WTC11 (cell line): ENCODE data around the gene S1PR1. TPM values are rescaled to one million over a fixed set of nuclear protein-coding genes. Genes with fewer than 3 reads are reported as not detected.

Experiments
- ATAC-seq: fragments of 200-7000 bp; cut with Tn5 transposase; 2 replicates; pipeline ENCODE4 v1.10.0; 2021; ENCODE audit warnings: mild to moderate bottlenecking, moderate library complexity
- CTCF ChIA-PET: fragments of 300-600 bp; sonication (Branson Sonifier 250); formaldehyde crosslinking; loops from one replicate; lab custom pipeline; 2021; ENCODE audit warnings: antibody characterized with exemption; lab: Charles Lee
- POLR2A ChIA-PET: fragments of 350-600 bp; sonication (Branson Sonifier 250); formaldehyde crosslinking; loops from one replicate; lab custom pipeline; 2021; ENCODE audit warnings: antibody characterized with exemption; lab: Charles Lee
- DNase-seq: peaks from one replicate; pipeline ENCODE4 v3.0.0; 2021; ENCODE audit warnings: low spot score
- H3K27ac Mint-ChIP-seq: 2 replicates; pipeline ENCODE4 v1.8.0; 2021; ENCODE audit warnings: mixed read lengths
- H3K27me3 Mint-ChIP-seq: 2 replicates; pipeline ENCODE4 v1.8.0; 2021; ENCODE audit warnings: low read depth, mild to moderate bottlenecking, moderate library complexity, mixed read lengths
- H3K36me3 Mint-ChIP-seq: 2 replicates; pipeline ENCODE4 v1.8.0; 2021; ENCODE audit warnings: mixed read lengths
- H3K4me1 Mint-ChIP-seq: 2 replicates; pipeline ENCODE4 v1.8.0; 2022; ENCODE audit warnings: mixed read lengths
- H3K4me3 Mint-ChIP-seq: 2 replicates; pipeline ENCODE4 v1.8.0; 2021; ENCODE audit warnings: mild to moderate bottlenecking, moderate library complexity, mixed read lengths
- H3K9me3 Mint-ChIP-seq: 2 replicates; pipeline ENCODE4 v1.8.0; 2021; ENCODE audit warnings: mixed read lengths
- ATF2 ChIP-seq: sonication (generic); formaldehyde crosslinking; IDR thresholded peaks from 2 replicates; pipeline ENCODE4 v1.8.1; 2022; ENCODE audit warnings: low read depth, missing genetic modification reagents, borderline replicate concordance
- CREM ChIP-seq: sonication (generic); formaldehyde crosslinking; IDR thresholded peaks from 2 replicates; pipeline ENCODE4 v1.8.1; 2022; ENCODE audit warnings: mild to moderate bottlenecking, missing genetic modification reagents, moderate library complexity
- E2F4 ChIP-seq: sonication (generic); formaldehyde crosslinking; IDR thresholded peaks from 2 replicates; pipeline ENCODE4 v1.8.1; 2022; ENCODE audit warnings: low read depth, mild to moderate bottlenecking, moderate library complexity, missing genetic modification reagents, borderline replicate concordance
- ETV6 ChIP-seq: sonication (generic); formaldehyde crosslinking; IDR thresholded peaks from 2 replicates; pipeline ENCODE4 v1.8.1; 2022; ENCODE audit warnings: mild to moderate bottlenecking, missing genetic modification reagents
- FOXK1 ChIP-seq: sonication (generic); formaldehyde crosslinking; IDR thresholded peaks from 2 replicates; pipeline ENCODE4 v1.8.0; 2022; ENCODE audit warnings: mild to moderate bottlenecking, moderate library complexity, missing genetic modification reagents
- FOXP4 ChIP-seq: sonication (generic); formaldehyde crosslinking; IDR thresholded peaks from 2 replicates; pipeline ENCODE4 v1.8.0; 2022; ENCODE audit warnings: mild to moderate bottlenecking, missing genetic modification reagents
- GABPB1 ChIP-seq: sonication (generic); formaldehyde crosslinking; IDR thresholded peaks from 2 replicates; pipeline ENCODE4 v1.8.1; 2023; ENCODE audit warnings: mild to moderate bottlenecking, missing genetic modification reagents
- HMGXB4 ChIP-seq: sonication (generic); formaldehyde crosslinking; IDR thresholded peaks from 2 replicates; pipeline ENCODE4 v1.8.1; 2023; ENCODE audit warnings: mild to moderate bottlenecking, moderate library complexity, missing genetic modification reagents
- TEAD1 ChIP-seq: sonication (generic); formaldehyde crosslinking; IDR thresholded peaks from 2 replicates; pipeline ENCODE4 v1.8.0; 2022; ENCODE audit warnings: mild to moderate bottlenecking, missing genetic modification reagents
- ZSCAN18 ChIP-seq: fragments of 250-450 bp; sonication (Bioruptor Pico); IDR thresholded peaks from 2 replicates; pipeline ENCODE4 v2.1.2; 2022; ENCODE audit warnings: mild to moderate bottlenecking, moderate library complexity
- total RNA-seq: library from RNA; stranded (reverse); gene quantifications from 3 replicates; pipeline ENCODE4 v1.2.3, GENCODE V29; 2021
- TF ChIP-seq, protein P1 (sequence below): fragments of 250-450 bp; sonication (Bioruptor Pico); IDR thresholded peaks from 2 replicates; pipeline ENCODE4 v1.8.0; 2021; ENCODE audit warnings: mild to moderate bottlenecking
- TF ChIP-seq, protein P2 (sequence below): fragments of 250-450 bp; sonication (Bioruptor Pico); IDR thresholded peaks from 2 replicates; pipeline ENCODE4 v1.9.0; 2021; ENCODE audit warnings: mild to moderate bottlenecking, borderline replicate concordance

S1PR1 gene
- total RNA-seq, 1 experiment from 2014 or later: 3.2 TPM

- Mint-ChIP-seq H3K4me1 (no peaks in the 10 kb centered on the region), H3K27me3 (no peaks in the 10 kb centered on the region), H3K36me3 (no peaks in the 10 kb centered on the region), H3K27ac (no peak overlapping the region), H3K9me3 (peaks cover 3% of the 10 kb centered on the region), H3K4me3 (no peak overlapping the region)
- ATAC-seq (no peak), DNase-seq (no peak)
- CTCF ChIA-PET: no interaction called here
- TF ChIP-seq CREM (CRISPR knock-in tag) (no peak), E2F4 (no peak), ETV6 (CRISPR knock-in tag) (no peak), FOXK1 (CRISPR knock-in tag) (no peak), ZSCAN18 (no peak), FOXP4 (CRISPR knock-in tag) (no peak), HMGXB4 (CRISPR knock-in tag) (no peak), TEAD1 (CRISPR knock-in tag) (no peak), GABPB1 (CRISPR knock-in tag) (no peak), ATF2 (CRISPR knock-in tag) (no peak)
- TF ChIP-seq, protein P1, sequence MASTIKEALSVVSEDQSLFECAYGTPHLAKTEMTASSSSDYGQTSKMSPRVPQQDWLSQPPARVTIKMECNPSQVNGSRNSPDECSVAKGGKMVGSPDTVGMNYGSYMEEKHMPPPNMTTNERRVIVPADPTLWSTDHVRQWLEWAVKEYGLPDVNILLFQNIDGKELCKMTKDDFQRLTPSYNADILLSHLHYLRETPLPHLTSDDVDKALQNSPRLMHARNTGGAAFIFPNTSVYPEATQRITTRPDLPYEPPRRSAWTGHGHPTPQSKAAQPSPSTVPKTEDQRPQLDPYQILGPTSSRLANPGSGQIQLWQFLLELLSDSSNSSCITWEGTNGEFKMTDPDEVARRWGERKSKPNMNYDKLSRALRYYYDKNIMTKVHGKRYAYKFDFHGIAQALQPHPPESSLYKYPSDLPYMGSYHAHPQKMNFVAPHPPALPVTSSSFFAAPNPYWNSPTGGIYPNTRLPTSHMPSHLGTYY (CRISPR knock-in tag): no peak
- TF ChIP-seq, protein P2, sequence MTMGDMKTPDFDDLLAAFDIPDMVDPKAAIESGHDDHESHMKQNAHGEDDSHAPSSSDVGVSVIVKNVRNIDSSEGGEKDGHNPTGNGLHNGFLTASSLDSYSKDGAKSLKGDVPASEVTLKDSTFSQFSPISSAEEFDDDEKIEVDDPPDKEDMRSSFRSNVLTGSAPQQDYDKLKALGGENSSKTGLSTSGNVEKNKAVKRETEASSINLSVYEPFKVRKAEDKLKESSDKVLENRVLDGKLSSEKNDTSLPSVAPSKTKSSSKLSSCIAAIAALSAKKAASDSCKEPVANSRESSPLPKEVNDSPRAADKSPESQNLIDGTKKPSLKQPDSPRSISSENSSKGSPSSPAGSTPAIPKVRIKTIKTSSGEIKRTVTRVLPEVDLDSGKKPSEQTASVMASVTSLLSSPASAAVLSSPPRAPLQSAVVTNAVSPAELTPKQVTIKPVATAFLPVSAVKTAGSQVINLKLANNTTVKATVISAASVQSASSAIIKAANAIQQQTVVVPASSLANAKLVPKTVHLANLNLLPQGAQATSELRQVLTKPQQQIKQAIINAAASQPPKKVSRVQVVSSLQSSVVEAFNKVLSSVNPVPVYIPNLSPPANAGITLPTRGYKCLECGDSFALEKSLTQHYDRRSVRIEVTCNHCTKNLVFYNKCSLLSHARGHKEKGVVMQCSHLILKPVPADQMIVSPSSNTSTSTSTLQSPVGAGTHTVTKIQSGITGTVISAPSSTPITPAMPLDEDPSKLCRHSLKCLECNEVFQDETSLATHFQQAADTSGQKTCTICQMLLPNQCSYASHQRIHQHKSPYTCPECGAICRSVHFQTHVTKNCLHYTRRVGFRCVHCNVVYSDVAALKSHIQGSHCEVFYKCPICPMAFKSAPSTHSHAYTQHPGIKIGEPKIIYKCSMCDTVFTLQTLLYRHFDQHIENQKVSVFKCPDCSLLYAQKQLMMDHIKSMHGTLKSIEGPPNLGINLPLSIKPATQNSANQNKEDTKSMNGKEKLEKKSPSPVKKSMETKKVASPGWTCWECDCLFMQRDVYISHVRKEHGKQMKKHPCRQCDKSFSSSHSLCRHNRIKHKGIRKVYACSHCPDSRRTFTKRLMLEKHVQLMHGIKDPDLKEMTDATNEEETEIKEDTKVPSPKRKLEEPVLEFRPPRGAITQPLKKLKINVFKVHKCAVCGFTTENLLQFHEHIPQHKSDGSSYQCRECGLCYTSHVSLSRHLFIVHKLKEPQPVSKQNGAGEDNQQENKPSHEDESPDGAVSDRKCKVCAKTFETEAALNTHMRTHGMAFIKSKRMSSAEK (CRISPR knock-in tag): no peak
- TF ChIP-seq, all 79 proteins: peak for 0
- POLR2A ChIA-PET: no interaction called here
Observed at GRCh38 chr1:101190441-101190840, 46.4 kb upstream of the S1PR1 start.
